ENCODE measurements around the gene NDUFA7. TPM values are rescaled to one million over a fixed set of nuclear protein-coding genes. Genes with fewer than 3 reads are reported as not detected.
"Not testable (repeated sequence)": the region's sequence is repeated elsewhere in the genome, so short reads cannot be mapped to it uniquely, and the experiment has no call there.

The NDUFA7 gene
- total and polyA plus RNA-seq, 12 donors, result 5.3 to 502 (median 78.2) TPM

DNA sequence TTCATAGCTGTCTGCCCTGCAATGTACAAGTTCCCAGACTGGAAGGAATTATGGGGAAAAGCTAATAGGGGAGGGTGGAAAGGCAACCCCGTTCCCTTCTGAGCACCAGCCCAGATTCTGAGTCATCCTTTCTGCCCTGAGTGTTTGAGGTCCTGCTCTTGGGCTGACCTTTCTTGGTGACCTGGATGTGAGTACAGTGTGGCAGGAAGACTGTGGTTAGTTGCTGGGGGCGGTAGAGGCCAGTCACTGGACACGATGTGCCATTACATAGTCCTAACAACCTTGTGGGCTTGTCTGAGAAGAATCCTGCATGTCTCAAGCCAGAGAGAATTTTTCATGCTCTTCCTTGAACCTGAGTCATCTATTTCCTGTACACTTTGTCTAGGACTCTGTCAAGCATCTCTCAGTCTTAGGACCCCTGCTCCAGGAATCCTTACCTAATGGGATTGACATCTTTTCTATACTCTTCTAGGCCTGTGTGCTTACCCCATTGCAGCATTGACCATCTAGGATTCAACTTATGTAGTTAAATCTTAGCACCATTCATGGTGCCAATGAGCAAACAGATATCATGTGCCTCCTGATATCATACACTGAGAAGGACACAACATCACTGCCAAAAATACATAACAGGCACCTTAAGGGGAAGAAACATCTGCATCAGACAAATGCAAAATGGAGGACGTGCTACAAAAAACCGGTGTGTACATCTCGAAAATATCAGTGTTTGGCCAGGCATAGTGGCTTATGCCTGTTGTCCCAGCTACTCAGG is 34.6 kb upstream of the NDUFA7 start:
- peak in 1 of 2 donors; percentile 22 for TF ChIP-seq POLR2A (IDR thresholded peaks at IDR 0.05)
- no peak for TF ChIP-seq CTCF (IDR thresholded peaks at IDR 0.05)
- H3K4me1 ChIP-seq (replicated peaks in 1 of 2), result peaks cover 5 to 19% of the 10 kb centered on the region in 2 donors
- H3K9me3 ChIP-seq (replicated peaks in 1 of 3), result no peaks in the 10 kb centered on the region
- peak overlapping the region in 4 of 5 donors; percentile 44 to 83 (median 58) for H3K27ac ChIP-seq
- intact Hi-C loops (cut with DNase I), result loop anchor here (2.0 to 10.0 kb wide), 4 partner anchors 41 to 229 kb away; partner anchors contain the start of gene PRAM1 (in 1 of the 2)
- no peaks in the 10 kb centered on the region for H3K27me3 ChIP-seq
- no peak overlapping the region for H3K4me3 ChIP-seq
- H3K36me3 ChIP-seq (replicated peaks in 1 of 2), result no peaks in the 10 kb centered on the region
- DNase-seq, result peak in 6 of 7 donors; percentile 78 to 89 (median 80)
- 48 to 57% (median 52%) methylated on average over 4 to 6 of the region's 6 CpGs for WGBS, 4 donors

DNA sequence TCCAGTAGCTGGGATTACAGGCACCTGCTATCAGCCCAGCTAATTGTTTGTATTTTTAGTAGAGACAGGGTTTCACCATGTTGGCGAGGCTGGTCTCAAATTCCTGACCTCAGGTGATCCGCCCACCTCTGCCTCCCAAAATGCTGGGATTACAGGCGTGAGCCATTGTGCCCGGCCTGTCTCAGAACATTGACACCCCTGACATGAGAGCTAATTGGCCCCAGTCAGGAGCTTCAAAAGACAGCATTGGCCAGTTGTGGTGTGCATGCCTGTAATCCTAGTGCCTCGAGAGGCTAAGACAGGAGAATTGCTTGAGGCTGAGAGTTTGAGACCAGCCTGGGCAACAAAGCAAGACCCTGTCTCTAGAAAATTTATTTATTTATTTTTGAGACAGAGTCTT is 31.7 kb upstream of the NDUFA7 start:
- intact Hi-C loops (cut with DNase I), result loop anchor here (5.0 to 10.0 kb wide), 3 partner anchors 152 to 232 kb away; partner anchors contain the start of gene PRAM1 (in 1 of the 2)
- H3K4me1 ChIP-seq (replicated peaks in 1 of 2), result peaks cover 5 to 19% of the 10 kb centered on the region in 2 donors
- not testable (repeated sequence) for DNase-seq; H3K9me3 ChIP-seq (replicated peaks in 1 of 3); H3K27me3 ChIP-seq; H3K4me3 ChIP-seq; H3K36me3 ChIP-seq (replicated peaks in 1 of 2)
- 40 to 62% (median 59%) methylated on average over 1 to 5 of the region's 5 CpGs for WGBS, 4 donors
- peak overlapping the region in 1 of 5 donors; percentile 5 for H3K27ac ChIP-seq

DNA sequence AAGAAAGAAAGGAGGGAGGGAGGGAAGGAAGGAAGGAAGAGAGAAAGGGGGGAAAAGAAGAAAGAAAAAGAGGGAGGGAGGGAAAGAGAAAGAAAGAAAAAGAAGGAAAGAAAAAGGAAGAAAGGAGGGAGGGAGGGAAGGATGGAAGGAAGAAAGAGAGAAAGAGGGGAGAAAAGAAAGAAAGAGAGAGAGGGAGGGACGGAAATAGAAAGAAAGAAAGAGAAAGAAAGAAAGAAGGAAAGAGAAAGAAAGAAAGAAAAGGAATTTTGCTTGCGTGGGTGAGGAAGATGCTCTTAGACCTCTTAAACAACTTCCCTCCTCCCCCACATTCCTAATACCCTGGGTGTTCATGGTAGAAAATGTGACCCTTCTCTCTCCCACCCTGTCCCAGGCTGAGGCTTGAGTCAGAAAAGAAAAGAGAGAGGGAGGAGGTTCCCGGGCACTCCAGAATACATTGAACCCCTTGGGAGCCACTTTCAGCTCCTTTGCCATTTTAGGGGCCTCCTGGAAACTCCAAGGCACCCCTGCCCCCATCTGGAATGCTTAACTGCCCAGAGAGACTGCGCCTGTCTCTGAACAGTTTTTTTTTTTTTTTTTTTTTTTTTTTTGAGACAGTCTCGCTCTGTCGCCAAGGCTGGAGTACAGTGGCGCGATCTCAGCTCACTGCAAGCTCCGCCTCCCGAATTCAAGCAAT is 31.1 kb upstream of the NDUFA7 start:
- H3K27me3 ChIP-seq, result no peaks in the 10 kb centered on the region
- H3K36me3 ChIP-seq (replicated peaks in 1 of 2), result no peaks in the 10 kb centered on the region
- H3K9me3 ChIP-seq (replicated peaks in 1 of 3), result no peaks in the 10 kb centered on the region
- peak overlapping the region in 1 of 5 donors; percentile 5 for H3K27ac ChIP-seq
- 16 to 30% (median 23%) methylated on average over 9 to 10 of the region's 10 CpGs for WGBS, 4 donors
- intact Hi-C loops (cut with DNase I), result loop anchor here (5.0 to 10.0 kb wide), 3 partner anchors 153 to 233 kb away; partner anchors contain the start of gene PRAM1 (in 1 of the 2)
- no peak for TF ChIP-seq CTCF (IDR thresholded peaks at IDR 0.05)
- no peak for TF ChIP-seq POLR2A (IDR thresholded peaks at IDR 0.05)
- H3K4me1 ChIP-seq (replicated peaks in 1 of 2), result peaks cover 5 to 18% of the 10 kb centered on the region in 2 donors
- H3K4me3 ChIP-seq, result no peak overlapping the region
- peak in 1 of 7 donors; percentile 49 for DNase-seq

GRCh38 chr19:8349629-8350372 is 28.6 kb upstream of the NDUFA7 start:
- not testable (repeated sequence) for H3K36me3 ChIP-seq (replicated peaks in 1 of 2); H3K4me3 ChIP-seq; H3K4me1 ChIP-seq (replicated peaks in 1 of 2); H3K27me3 ChIP-seq; H3K9me3 ChIP-seq (replicated peaks in 1 of 3); DNase-seq; H3K27ac ChIP-seq
- whole genome bisulfite sequencing, 4 donors, result 60 to 69% (median 65%) methylated on average over 8 of the region's 8 CpGs
- intact Hi-C loops (cut with DNase I), result loop anchor here (5.0 to 10.0 kb wide), 3 partner anchors 155 to 235 kb away; partner anchors contain the start of gene PRAM1 (in 1 of the 2)

DNA sequence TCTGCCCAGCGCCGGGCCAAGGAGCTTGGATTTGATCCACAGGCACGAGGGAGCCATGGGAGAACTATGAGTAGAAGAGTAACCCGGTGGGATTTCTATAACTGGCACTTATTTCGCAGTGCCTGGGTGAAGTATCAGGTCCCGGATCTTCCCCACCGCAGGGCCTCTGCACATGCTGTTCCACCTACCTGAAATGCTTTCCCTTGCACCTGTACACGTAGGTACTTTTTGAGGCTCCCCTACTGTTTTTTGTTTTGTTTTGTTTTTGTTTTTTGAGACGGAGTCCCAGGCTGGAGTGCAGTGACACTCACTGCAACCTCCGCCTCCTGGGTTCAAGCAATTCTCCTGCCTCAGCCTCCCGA is 22.3 kb upstream of the NDUFA7 start:
- no peaks in the 10 kb centered on the region for H3K36me3 ChIP-seq (replicated peaks in 1 of 2)
- no peak for DNase-seq
- H3K4me1 ChIP-seq (replicated peaks in 1 of 2), result peaks cover 0 to 12% of the 10 kb centered on the region in 2 donors
- 37 to 50% (median 43%) methylated on average over 9 to 11 of the region's 11 CpGs for WGBS, 4 donors
- H3K4me3 ChIP-seq, result peak overlapping the region in 1 of 4 donors; percentile 60
- intact Hi-C loops (cut with DNase I), result no loop called here
- no peak overlapping the region for H3K27ac ChIP-seq
- H3K27me3 ChIP-seq, result no peaks in the 10 kb centered on the region
- H3K9me3 ChIP-seq (replicated peaks in 1 of 3), result no peaks in the 10 kb centered on the region
- TF ChIP-seq POLR2A (IDR thresholded peaks at IDR 0.05) (no peak), CTCF (IDR thresholded peaks at IDR 0.05) (no peak)

All from adrenal gland (tissue), 12 donors.